ENCODE measurements around the gene ROMO1.

DNA sequence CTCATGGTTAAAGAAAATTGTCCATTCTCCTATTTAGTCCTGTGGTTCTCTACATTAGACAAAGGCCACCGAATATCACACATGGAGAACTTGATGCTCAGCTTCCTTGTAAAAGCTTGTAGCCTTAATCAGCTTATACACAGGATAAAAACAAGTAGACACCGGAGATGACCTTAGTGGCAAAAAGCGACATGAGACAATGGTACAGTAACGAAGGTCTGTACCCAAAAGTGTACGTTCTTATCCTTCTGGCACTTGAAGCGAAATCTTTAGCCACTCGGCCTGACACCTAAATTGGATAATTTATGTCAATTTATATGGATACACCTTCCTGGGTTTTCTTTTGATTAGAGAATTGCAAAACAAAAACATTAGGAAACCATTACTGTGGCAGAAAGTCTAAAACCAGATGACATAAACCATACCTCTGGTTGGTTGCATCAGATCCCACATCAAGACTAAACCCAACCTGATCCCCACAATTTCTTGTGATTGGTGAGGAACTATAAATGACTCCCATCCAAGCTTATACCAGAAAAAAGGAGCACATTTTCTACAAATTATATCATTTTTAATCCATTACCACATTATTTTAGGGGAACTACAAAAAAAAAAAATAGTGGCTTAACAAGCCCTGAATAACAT, 36.7 kb downstream of the ROMO1 start:
- no peak for TF ChIP-seq POLR2A (IDR thresholded peaks at IDR 0.05)
- TF ChIP-seq, protein P1, sequence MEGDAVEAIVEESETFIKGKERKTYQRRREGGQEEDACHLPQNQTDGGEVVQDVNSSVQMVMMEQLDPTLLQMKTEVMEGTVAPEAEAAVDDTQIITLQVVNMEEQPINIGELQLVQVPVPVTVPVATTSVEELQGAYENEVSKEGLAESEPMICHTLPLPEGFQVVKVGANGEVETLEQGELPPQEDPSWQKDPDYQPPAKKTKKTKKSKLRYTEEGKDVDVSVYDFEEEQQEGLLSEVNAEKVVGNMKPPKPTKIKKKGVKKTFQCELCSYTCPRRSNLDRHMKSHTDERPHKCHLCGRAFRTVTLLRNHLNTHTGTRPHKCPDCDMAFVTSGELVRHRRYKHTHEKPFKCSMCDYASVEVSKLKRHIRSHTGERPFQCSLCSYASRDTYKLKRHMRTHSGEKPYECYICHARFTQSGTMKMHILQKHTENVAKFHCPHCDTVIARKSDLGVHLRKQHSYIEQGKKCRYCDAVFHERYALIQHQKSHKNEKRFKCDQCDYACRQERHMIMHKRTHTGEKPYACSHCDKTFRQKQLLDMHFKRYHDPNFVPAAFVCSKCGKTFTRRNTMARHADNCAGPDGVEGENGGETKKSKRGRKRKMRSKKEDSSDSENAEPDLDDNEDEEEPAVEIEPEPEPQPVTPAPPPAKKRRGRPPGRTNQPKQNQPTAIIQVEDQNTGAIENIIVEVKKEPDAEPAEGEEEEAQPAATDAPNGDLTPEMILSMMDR (IDR thresholded peaks at IDR 0.05), result no peak
